K562 (cell line): Measurements from ENCODE around the gene PDCD1. TPM values are rescaled to one million over a fixed set of nuclear protein-coding genes. Genes with fewer than 3 reads are reported as not detected.

Source experiments
- BRCA1 ChIP-seq, 2 experiments: fragments of 450-650 bp in 1 of 2; sonication (generic) in 1 of 2; formaldehyde crosslinking in 1 of 2; IDR thresholded peaks; 2 replicates each; pipeline versions ENCODE4 v1.5.0 to v1.6.1; 2017 to 2020; ENCODE audit warnings: mild to moderate bottlenecking in 1 of 2, missing genetic modification reagents in 1 of 2
- CBX8 ChIP-seq: fragments of 200-600 bp; sonication (generic); IDR thresholded peaks from 2 replicates; pipeline ENCODE4 v1.6.1; 2012; ENCODE audit warnings: borderline replicate concordance, mixed run types, low read depth, mild to moderate bottlenecking, moderate library complexity, mixed read lengths, low read length, control low read depth, inconsistent platforms; ENCODE audit not compliant: poor library complexity, severe bottlenecking; ENCODE audit errors: extremely low read depth
- CEBPZ ChIP-seq: fragments of 150-350 bp; IDR thresholded peaks from 2 replicates; pipeline ENCODE4 v1.6.1; 2014; ENCODE audit warnings: low read depth, mild to moderate bottlenecking, low read length, borderline replicate concordance
- CTBP1 ChIP-seq: fragments of 450-650 bp; IDR thresholded peaks from 2 replicates; pipeline ENCODE4 v1.6.1; 2016; ENCODE audit warnings: borderline replicate concordance
- polyA plus RNA-seq, 8 experiments: library from polyadenylated mRNA; depleted of rRNA in 4 of 8; stranded (reverse) in 5 of 8; unstranded in 3 of 8; fragments of >200 nt; fragmentation: Nextera tagmentation in 2 of 8; fragmentation: Illumina TruSeq in 1 of 8; extraction: Ambion mirVana in 2 of 8; extraction: Trizol in 1 of 8; gene quantifications; 2 replicates each; pipeline versions ENCODE4 v1.2.1 to v1.2.3, GENCODE V29; 2011 to 2014; ENCODE audit warnings: inconsistent platforms in 1 of 8, missing spikeins in 1 of 8
- total RNA-seq, 7 experiments: library from RNA; depleted of rRNA in 6 of 7; stranded (reverse); fragments of >200 nt in 6 of 7; fragmentation: Illumina TruSeq in 2 of 7; extraction: Trizol in 2 of 7; gene quantifications; 2 replicates each; pipeline versions ENCODE4 v1.2.1 to v1.2.3, GENCODE V29; 2011 to 2021; ENCODE audit warnings: low replicate concordance in 1 of 7

Gene PDCD1
- total and polyA plus RNA-seq, 9 of the 15 experiments (the other 6 are each of a cell fraction or from before 2014, with no cell fraction given): 0.15 to 2.5 (median 1.0) TPM; not detected in 2

- TF ChIP-seq CBX8 (no peak), CTBP1 (no peak), CEBPZ (no peak), BRCA1 (IDR thresholded peaks at IDR 0.05) (no peak), BRCA1 (CRISPR knock-in tag; IDR thresholded peaks at IDR 0.05) (no peak)
These were observed 41.4 kb downstream of the PDCD1 start (continued) for GRCh38 chr2:241817126-241817820.
